GM20431 (cell line): Measurements from ENCODE around the gene ZNF223.

Experiments used
- in situ Hi-C: fragments of 300-500 bp; cut with MseI, MboI; formaldehyde crosslinking; loops from one replicate; pipeline ENCODE4 v1.15.0; 2020; ENCODE audit warnings: low sequenced_read_pairs; ENCODE audit not compliant: unreplicated experiment

The ZNF223 gene

DNA sequence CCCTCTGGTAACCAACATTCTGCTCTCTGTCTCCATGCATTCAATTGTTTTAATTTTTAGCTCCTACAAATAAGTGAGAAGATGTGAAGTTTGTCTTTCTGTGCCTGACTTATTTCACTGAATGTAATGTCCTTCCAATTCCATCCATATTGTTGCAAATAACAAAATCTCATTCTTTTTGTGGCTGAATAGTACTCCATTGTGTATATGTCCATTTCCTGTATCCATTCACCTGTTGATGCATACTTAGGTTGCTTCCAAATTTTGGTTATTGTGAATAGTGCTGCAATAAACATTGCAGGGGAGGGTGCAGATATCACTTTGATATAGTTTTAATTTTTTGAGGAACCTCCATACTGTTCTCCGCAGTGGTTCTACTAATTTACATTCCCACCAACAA, 17.6 kb downstream of the ZNF223 start:
- in situ Hi-C loops, result no loop called here

DNA sequence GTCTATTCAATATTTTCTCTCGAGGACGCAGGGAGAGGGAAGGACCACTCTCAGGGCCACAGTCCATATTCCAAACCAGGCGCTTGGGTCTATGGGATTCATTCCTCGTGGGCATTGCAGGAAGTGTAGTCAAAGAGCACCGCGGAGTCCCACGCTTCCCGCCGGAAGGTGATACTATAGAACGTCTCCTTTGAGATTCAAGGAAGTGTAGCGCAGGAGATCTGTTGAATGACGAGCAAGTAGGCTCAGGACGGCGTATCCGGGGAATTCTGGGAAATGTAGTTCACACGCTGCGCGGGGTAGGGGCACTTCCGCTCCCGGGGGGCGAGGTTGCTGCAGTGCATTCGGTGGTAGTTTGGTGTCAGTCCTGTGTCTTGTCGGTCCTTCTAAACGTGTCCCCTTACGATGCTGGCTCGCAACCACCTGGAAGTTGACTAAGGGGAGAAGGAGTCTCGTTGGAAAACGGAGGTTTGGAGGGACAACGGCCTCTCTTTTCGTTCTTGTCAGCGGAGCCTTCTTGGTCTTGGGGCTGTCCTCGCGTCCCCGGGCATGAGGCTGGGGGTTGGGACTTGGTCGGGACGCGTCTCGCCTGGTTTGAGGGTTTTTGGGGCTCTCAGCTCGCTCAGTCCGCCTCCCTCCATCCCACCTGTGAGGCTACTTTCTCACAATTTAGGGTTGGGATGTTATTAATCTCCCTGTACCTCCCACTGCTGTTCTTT, 20.1 kb downstream of the ZNF223 start, which contains the start of gene ZNF284:
ZNF284 (plus strand) TSS at position 336 of the 719 bp plus-strand sequence. CDS start 4,231 bp downstream, outside the sequence.
- in situ Hi-C loops, result no loop called here

DNA sequence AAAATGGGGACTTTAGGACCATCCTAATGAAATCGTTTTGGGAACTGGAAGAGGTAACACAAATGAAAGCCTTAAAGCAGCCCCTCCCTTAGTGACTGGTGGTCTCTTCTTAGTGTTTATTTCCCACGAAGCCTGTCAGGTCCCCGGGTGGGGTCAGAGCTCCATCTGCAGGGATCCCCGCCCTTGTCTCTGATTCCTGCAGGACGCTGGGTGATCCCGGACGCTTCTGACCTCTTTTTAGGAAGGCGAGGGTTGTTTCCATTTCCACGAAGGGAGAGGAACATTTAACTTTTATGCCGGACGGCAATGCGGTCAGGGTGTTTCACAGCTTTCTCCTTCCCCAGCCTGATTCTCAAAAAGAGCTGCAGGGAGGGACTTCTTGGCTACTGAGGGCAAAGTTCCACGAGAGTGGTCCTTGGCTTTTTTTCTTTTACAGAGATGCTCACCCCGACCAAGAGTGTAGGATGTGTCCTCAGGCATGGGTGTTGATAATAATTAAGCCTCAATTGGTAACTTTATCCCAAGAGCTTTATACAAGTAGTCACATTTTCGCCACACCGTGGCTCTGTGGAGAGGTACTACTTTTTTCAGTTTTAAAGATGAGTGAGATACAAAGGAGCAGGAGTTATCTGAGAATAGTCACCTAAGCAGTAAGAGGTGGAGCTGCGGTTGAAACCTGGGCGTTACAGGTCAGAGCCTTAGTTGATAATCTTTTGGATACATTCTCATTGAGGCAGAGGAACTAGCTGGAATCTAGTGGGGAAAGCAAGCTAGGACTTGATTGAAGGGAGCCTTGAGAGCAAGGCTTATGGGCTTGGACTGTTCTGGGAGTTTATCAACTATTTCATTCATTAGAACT, 20.9 kb downstream of the ZNF223 start:
- in situ Hi-C loops, result no loop called here

DNA sequence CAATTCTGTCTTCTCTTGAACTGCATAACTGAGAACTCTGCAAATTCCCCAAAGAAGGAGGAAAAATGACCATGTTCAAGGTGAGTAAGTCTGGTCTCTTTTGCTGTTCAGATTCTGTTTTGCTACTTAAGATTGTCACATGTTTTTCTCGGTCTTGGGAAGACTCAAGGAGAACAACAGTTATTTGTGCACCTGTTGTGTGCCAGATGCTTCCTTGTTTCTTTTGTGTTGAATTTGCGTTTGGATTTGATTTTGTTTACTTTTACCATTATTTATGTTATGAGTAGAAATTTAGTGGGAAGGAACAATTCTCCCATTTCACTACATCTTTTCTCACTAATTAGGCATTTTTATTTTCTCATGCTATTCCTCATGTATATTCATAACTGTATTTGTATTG, 24.5 kb downstream of the ZNF223 start:
- in situ Hi-C loops, result no loop called here

DNA sequence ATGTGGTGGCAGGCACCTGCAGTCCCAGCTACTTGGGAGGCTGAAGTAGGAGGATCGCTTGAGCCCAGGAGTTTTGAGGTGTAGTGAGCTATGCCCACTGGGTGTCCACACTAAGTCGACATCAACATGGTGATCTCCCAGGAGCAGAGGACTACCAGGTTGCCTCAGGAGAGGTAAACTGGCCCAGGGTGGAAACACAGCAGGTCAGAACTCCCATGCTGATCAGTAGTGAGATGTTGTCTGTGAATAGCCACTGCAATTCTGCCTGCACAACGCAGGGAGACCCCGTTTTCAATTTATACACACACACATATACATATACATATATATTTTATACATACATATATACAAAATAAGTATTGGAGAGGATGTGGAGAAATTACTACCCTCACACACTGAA, 40.3 kb downstream of the ZNF223 start:
- in situ Hi-C loops, result no loop called here

DNA sequence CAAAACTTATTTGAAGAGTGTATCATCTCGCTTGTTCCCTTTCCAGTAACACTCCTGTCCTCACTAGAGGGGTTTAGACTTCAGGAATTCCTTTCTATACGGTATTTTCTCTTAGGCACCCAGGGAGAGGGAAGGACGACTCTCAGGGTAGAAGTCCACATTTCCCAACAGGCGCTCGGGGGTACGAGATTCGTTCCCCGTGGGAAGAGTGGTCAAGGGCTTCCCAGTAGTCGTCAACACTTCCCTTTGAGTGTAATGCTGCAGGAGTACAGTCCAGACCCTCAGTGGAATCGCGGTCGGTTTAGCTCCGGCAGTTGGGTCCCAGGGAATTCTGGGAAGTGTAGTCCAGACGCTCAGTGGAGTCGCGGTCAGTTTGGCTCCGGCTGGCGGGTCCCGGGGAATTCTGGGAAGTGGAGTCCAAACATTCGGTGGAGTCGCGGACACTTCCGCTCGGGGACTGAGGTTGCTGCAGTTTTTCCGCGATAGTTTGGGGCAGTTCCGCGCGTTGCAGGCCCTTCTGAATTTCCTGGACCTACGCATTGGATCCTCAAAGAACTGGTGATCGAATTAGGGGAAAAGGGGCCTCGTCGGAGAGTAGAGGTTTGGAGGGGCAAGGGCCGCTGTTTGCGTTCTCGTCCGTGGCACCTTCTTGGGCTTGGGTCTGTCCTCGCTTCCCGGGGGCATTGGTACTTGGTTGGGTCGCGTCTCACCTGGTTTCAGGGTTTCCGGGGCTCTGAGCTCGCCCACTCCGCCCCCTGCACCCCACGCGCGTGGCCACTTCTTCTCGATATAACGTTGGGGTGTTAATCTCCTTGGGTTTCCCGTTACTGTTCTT, 42.3 kb downstream of the ZNF223 start, which contains the start of gene ZNF224:
ZNF224 (plus strand) TSS at position 431 of the 835 bp plus-strand sequence. CDS start 3,513 bp downstream, outside the sequence.
- in situ Hi-C loops, result no loop called here

DNA sequence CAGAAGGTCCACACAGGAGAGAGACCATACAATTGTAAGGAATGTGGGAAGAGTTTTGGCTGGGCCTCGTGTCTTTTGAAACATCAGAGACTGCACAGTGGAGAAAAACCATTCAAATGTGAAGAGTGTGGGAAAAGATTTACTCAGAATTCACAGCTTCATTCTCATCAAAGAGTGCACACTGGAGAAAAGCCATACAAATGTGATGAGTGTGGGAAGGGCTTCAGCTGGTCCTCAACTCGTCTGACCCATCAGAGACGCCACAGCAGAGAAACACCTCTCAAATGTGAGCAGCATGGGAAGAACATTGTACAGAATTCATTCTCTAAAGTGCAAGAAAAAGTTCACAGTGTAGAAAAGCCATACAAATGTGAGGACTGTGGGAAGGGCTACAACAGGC, 55.9 kb downstream of the ZNF223 start:
- in situ Hi-C loops, result no loop called here

DNA sequence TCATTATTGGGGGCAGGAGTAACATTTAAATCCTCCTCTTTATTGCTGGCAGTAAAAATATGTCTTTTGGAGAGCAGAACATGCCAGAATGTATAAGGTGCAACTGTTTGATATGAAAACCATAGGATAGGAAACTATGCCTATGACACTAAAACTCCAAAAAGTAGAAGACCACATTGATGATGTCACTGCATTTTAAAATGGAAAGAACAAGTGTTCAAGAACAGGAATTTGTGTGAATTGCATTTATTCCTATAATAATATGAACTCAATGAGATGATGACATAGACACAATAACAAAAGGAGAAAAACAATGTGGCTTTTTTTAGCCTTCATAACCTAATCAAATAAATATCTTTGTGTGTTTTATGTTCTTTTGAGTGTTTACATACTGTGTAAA, 57.6 kb downstream of the ZNF223 start:
- in situ Hi-C loops, result no loop called here

DNA sequence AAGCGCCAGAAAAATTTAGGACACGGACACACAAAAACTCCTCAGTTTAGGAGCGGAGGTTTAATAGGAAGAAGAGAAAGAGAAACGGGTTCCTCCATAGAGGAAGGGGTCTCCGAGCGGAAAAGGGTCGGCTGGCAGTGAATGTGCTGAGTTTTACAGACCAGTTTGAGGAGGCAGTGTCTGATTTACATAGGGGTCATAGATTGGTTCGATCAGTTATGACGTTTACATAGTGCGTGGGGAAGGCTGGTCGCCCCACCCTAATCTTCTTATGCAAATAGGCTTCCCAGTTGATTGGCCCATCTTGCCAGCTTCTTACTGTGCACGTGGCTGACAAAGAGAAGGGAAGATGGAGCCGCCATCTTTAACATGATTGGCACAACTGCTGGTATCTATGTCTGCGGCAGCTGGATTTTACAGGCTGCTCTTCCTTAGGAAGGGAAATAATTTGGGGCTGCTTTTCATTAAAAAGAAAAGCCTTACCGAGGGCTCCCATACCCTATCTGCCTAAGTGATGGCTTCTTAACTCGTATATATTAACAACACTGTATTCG, 60.2 kb downstream of the ZNF223 start:
- in situ Hi-C loops, result no loop called here

DNA sequence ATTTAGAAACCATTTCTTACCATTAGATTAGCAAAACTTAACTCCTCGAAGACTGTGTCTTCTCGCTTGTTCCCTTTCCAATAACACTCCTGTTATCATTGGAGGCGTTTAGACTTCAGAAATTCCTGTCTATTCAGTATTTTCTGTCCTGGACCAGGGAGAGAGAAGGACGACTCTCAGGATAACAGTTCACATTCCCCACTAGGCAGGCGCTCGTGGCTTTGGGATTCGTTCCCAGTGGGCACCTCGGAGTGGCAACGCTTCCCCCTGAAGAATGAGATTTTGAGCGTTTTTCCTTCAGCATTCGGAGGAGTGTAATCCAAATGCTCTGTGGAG, 60.9 kb downstream of the ZNF223 start:
- in situ Hi-C loops, result no loop called here

DNA sequence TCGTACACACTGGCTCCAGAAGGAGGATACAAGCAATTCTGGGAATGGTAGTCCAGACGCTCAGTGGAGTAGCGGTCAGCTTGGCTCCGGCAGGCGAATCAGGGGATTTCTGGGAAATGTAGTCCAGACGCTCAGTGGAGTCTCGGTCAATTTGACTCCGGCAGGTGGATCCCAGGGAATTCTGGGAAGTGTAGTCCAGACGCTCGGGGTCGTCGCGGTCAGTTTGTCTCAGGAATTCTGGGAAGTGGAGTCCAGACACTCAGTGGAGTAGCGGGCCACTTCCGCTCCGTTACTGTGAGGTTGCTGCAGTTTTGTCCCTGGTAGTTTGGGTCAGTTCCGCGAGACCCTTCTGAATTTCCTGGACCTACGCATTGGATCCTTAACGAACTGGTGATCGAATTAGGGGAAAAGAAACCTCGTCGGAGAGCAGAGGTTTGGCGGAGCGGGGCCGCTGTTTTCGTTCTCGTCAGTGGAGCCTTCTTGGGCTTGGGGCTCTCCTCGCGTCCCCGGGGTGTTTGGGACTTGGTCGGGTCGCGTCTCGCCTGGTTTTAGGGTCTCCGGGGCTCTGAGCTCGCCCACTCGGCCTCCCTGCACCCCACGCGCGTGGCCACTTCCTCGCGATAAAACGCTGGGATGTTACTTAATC, 61.4 kb downstream of the ZNF223 start, which contains the start of gene ZNF225:
ZNF225 (plus strand) TSS at position 262 of the 646 bp plus-strand sequence. CDS start 2,429 bp downstream, outside the sequence.
- in situ Hi-C loops, result no loop called here

DNA sequence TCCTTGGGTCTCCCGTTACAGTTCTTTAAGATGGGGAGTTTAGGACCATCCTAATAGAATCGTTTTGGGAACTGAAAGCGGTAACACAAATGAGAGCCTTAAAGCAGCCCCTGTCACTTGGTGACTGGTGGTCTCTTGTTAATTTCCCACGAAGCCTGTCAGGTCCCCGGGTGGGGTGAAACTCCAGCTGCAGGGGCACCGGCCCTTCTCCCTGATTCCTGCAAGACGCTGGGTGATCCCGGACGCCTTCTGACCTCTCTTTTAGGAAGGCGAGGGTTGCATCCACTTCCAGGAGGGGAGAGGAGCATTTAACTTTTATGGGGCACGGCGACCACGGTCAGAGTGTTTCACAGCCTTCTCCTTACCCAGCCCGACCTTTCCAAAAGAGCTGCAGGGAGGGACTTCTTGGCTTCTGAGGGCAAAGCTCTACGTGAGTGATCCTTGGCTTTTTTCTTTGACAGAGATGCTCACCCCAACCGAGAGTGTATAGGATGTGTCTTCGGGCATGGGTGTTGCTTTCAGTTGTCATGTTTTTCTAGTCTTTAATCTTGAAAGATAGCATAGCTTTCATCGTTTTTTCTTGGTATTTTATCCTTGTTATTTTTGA, 62.1 kb downstream of the ZNF223 start:
- in situ Hi-C loops, result no loop called here
